ENCODE results near the gene YIF1A.
"Not testable (repeated sequence)": the region's sequence is repeated elsewhere in the genome, so short reads cannot be mapped to it uniquely, and the experiment has no call there.

YIF1A gene

DNA sequence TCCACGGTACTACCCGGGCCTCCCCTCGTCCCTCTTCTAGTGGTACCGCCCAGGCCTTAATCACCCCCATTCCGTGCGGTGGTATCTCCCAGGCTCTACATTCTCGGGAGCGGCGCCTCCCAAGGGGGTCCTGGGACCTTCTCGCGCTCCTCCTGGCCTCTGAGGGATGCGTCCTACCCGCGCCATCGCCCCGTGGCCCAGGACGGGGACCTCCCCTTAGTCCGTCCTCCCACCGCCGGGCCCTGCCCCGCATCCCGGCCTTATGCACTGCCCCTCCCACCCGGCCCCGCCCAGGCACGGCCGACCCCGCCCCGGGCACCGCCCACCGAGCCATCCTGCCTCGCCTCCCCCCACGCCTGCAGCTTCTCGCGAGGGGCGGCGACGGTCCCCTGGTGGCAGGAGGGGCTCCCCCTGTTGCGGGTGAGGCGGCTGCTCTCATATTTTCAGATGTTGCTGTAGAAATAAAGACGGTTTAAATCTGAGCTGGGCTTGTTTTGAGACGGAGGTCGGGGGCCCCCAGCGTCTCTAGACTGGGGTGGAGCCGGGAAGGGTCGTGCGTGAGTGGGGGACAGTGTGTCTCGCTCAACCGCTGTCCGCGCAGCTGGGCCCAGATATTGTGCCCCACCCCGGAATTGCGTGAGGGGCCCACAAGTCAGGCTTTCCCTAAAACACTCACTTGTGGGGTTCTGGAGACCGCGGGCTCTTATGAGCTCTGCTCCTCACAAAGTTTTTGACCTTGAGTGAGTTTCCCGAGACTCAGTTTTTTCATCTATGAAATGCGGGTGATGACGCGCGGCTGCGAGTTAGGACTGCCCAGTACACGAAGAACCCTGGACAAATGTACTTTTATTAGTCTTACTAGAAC lies 21.3 kb downstream of the YIF1A start:
- DNase-seq, result peak; percentile 63

DNA sequence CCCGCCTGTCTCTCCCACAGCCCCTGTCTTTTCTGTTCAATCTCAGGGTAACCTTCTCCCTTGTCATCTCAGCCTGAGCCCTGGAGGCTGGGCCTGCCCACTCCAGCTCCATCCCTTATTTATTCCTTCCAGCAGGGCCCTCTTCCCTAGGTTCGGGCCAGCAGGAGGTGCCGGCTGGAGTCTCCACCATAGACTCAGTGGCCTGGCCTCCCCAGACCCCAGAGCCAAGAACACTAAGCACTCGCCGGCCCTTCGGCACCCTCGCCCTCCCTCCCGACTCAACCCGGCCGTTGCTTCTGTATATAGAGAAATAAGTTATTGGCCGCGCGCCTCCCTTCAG lies 21.9 kb downstream of the YIF1A start:
- no peak for DNase-seq

DNA sequence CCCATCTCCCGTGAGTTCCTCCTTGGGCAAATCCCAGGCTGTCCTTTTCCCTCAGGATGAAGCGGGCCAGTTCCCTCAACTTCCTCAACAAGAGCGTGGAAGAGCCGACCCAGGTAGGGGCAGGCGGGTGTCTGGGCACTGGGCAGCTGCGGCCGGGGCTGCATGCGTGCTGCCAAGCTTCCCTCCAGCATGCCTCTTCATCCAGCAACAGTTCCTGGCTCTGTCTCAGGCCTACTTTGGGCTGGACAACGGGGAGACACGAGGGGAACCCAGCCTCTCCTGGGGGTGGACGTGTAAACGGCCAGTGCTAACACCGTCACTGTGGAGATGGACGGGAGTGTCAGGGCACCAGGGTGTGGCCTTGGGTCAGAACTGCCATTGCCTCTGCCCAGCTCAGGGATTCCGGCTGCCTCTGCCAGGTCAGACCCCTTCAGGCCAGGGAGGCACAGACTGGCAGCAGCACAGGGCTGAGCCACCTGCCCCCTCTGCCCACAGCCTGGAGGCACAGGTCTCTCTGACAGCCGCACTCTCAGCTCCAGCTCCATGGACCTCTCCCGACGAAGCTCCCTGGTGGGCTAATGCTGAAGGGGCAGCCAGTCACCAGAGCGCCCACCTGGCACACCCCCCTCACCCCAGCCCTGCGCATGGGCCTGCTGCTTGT lies 22.4 kb downstream of the YIF1A start:
- DNase-seq, result no peak

- DNase-seq, result no peak
Observed at GRCh38 chr11:66265531-66266377, 23.2 kb downstream of the YIF1A start.

- no peak for DNase-seq
Observed at GRCh38 chr11:66264914-66265313, 24.0 kb downstream of the YIF1A start.

GRCh38 chr11:66264383-66264782 lies 24.6 kb downstream of the YIF1A start:
- no peak for DNase-seq

DNA sequence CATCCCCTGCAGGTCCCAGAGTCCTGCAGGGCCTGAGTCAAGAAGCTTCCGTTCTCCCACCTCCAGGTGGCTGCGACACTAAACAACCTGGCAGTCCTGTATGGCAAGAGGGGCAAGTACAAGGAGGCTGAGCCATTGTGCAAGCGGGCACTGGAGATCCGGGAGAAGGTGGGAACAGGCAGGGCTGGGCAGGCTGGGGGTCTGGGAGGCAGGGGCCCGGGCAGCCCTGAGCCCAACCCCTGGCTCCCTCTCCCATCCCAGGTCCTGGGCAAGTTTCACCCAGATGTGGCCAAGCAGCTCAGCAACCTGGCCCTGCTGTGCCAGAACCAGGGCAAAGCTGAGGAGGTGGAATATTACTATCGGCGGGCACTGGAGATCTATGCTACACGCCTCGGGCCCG lies 25.2 kb downstream of the YIF1A start:
- no peak for DNase-seq

- no peak for DNase-seq
Observed at GRCh38 chr11:66263231-66263630, 25.7 kb downstream of the YIF1A start.

- no peak for DNase-seq
Observed at GRCh38 chr11:66262696-66263095, 26.2 kb downstream of the YIF1A start.

- no peak for DNase-seq
Observed at GRCh38 chr11:66262191-66262590, 26.8 kb downstream of the YIF1A start.

GRCh38 chr11:66261578-66261977 lies 27.4 kb downstream of the YIF1A start:
- DNase-seq, result no peak

DNA sequence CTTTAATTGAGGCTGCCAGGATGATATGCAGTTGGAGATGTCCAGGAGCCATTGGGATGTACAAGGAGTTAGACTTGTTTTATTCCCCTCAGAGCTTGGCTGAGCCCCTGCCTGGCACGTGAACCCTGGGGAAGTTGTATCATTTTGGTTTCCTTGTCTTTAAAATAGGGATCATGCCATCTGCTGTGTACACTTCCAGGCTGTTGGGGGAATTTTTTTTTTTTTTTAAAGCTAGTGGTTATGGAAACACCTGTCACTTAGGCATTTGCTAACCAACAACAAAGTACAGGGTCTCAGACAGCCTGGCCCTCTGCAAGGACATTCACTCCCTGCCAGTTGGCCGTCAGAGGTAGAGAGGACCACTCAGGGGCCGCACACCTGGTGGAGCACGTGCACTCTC lies 29.0 kb downstream of the YIF1A start:
- DNase-seq, result no peak

DNA sequence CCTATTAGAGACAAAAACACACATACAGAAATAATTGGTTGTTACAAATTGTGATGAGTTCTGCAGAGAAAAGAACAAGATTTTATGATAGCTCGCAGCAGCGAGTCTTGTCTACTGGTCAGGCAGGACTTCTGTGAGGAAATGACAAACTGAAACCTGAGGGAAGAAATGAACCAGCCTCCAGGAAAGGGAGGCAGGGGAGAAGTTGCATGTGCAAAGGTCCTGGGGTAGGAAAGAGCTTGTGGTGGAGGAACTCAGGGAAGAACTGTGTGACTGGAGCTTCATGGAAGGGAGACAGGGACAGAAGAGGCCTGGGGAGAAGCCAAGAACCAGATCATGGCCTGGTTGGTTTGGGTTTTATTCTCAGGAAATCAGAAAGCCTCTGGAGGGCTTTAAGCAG lies 29.7 kb downstream of the YIF1A start:
- no peak for DNase-seq

- no peak for DNase-seq
Observed at GRCh38 chr11:66258473-66258893, 30.5 kb downstream of the YIF1A start.

DNA sequence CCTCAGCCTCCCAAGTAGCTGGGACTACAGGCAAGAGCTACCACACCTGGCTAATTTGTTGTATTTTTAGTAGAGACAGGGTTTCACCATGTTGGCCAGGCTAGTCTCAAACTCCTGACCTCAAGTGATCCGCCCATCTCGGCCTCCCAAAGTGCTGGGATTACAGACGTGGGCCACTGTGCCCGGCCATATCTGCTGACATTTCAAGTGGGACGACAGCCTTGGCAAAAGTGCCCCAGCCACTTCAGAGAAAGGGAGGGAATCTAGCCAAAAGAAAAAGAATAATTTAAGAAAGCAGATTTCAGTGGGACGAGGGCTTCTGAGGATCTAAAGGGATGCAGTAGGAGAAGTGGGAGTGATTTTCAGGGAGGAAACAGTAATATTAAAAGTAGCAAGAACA lies 35.9 kb downstream of the YIF1A start:
- not testable (repeated sequence) for DNase-seq

- no peak for DNase-seq
Observed at GRCh38 chr11:66251809-66252208, 37.1 kb downstream of the YIF1A start.

DNA sequence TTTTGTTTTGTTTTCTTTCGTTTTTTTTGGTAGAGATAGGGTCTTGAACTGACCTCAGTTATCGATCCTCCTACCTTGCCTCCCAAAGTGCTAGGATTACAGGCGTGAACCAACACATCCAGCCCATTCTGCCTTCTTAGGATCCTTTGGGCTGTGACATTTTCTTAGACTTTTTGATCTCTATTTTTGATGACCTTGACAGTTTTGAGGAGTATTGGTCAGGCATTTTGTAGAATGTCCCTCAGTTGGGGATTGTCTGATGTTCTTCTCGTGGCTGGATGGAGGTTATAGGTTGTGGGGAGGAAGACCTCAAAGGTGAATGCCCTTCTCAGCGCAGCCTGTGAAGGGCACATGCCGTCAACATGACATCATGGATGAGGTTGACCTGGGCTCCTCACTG lies 40.0 kb downstream of the YIF1A start:
- no peak for DNase-seq

DNA sequence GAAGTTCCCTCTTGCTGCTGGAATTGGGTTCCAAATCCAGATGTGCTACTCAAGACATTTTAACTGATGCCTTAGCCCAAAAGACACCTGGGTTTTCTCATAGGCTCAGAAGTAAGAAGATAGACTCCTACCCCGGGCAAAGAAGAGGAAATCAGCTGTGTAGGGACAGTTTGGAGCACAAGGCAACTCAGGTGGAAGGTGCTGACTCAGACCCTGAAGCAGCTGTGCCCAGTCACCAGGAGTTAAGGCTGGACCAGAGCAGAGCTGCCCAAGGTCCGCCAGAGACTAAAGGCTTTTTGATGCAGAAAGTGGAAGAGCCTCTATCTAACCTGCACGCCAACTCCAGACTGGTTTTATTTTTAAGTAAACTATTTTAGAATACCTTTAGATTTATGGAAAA lies 41.1 kb downstream of the YIF1A start:
- no peak for DNase-seq

DNA sequence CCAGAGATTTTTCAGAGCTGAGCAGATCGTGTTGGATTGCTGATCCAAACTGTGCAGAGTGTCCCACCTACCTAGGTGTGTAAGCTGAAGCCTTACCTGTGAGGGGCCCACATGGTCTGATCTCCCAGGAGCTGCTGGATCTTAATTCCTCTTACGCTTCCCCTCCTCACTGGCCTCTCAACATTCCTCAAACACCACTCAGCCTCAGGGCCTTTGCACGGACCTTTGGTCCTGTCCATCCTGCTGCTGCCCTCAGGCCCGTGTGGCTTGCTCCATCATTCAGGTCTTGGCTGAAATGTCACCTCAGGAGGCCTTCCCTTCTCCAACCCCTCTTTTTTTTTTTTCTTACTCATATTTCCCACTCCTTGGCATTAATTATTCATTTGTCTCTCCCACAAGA lies 41.6 kb downstream of the YIF1A start:
- no peak for DNase-seq

DNA sequence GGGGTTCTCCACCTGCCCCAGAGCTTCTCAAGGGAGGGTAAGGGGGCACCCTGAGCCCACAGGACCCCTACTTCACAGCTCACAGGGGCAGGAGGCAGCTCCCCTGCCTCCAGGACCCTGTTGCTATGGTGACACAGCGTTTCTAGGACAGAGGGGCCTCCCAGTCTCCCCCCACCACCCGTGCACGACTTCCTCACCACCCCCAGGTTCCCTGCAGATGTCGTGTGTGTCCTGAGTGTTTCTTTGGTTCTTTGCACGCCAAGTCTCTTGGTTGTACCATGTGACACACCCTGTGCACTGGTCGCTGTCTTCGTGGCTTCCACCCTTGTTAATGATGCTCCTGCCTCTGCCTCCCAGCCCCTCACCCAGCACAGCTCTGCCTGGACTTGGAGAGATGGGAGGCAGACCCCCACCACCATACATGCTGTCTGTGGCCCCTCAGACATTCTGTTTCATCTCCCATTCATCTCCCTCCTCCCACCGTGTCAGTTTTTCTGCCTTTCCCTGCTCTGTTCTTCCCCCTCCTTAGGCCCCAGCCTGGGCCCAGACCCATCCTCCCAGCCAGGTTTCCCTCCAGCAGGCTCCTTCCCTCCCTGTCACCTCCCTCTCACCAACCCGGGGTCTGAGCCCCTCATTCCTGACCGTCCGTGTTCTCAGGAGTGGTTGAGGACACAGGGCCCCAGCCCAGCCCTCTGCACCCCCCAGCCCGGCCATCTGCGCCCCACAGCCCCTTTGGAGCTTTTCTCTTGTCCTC lies 45.0 kb downstream of the YIF1A start:
- DNase-seq, result no peak

- no peak for DNase-seq
Observed at GRCh38 chr11:66242095-66242765, 46.7 kb downstream of the YIF1A start.

- DNase-seq, result no peak
Observed at GRCh38 chr11:66240781-66241136, 48.2 kb downstream of the YIF1A start.

Measured in amniotic stem cell (primary cell).